SU-DHL-6 (cell line): ENCODE results near the gene STUB1.

ENCODE experiments used
- H2AFZ ChIP-seq: fragments of 200-600 bp; sonication (generic); 2 replicates; pipeline ENCODE4 v1.6.1; 2014; ENCODE audit warnings: low read depth, mild to moderate bottlenecking, moderate library complexity, mixed read lengths, antibody characterized with exemption, low read length; ENCODE audit not compliant: severe bottlenecking
- H3F3A ChIP-seq: fragments of 200-600 bp; shearing (Covaris generic); 2 replicates; pipeline ENCODE4 v1.6.0; 2016; ENCODE audit warnings: antibody characterized with exemption, mild to moderate bottlenecking; ENCODE audit not compliant: insufficient read depth
- H3K27ac ChIP-seq: fragments of 200-600 bp; sonication (generic); 2 replicates; pipeline ENCODE4 v1.5.1; 2016; ENCODE audit warnings: low read depth, mild to moderate bottlenecking, low read length, moderate library complexity, mixed read lengths
- H3K27me3 ChIP-seq: fragments of 200-600 bp; sonication (generic), shearing (Covaris generic); 2 replicates; pipeline ENCODE4 v1.6.0; 2014; ENCODE audit warnings: mild to moderate bottlenecking, low read length
- H3K36me3 ChIP-seq: fragments of 200-600 bp; sonication (generic); 2 replicates; pipeline ENCODE4 v1.6.1; 2014; ENCODE audit warnings: mild to moderate bottlenecking, low read length, mixed read lengths
- H3K4me2 ChIP-seq: fragments of 300-600, 200-600 bp; shearing (Covaris generic), sonication (generic); 2 replicates; pipeline ENCODE4 v1.6.0; 2014; ENCODE audit warnings: low read length, low read depth, mild to moderate bottlenecking; ENCODE audit not compliant: poor library complexity, severe bottlenecking
- H3K4me3 ChIP-seq: fragments of 200-600 bp; sonication (generic); 2 replicates; pipeline ENCODE4 v1.5.1; 2014; ENCODE audit warnings: antibody characterized with exemption, low read length, mild to moderate bottlenecking, mixed read lengths; ENCODE audit not compliant: insufficient read depth, poor library complexity, severe bottlenecking
- H3K79me2 ChIP-seq: fragments of 200-600 bp; sonication (generic); 2 replicates; pipeline ENCODE4 v1.6.1; 2014; ENCODE audit warnings: mild to moderate bottlenecking, low read length, moderate library complexity; ENCODE audit not compliant: insufficient read depth
- H3K9ac ChIP-seq: fragments of 200-600 bp; sonication (generic); 2 replicates; pipeline ENCODE4 v1.7.0; 2014; ENCODE audit warnings: mild to moderate bottlenecking, low read length
- H3K9me2 ChIP-seq: fragments of 200-600 bp; sonication (generic); replicated peaks from 2 replicates; pipeline ENCODE4 v1.6.1; 2014; ENCODE audit warnings: low read length; ENCODE audit not compliant: insufficient read depth
- H3K9me3 ChIP-seq: fragments of 200-600 bp; sonication (generic); 2 replicates; pipeline ENCODE4 v1.6.1; 2014; ENCODE audit warnings: low read length, mixed read lengths; ENCODE audit not compliant: insufficient read depth
- H4K20me1 ChIP-seq: fragments of 200-600 bp; sonication (generic); 2 replicates; pipeline ENCODE4 v1.6.1; 2014; ENCODE audit warnings: low read depth, mild to moderate bottlenecking, antibody characterized with exemption, low read length, moderate library complexity, mixed read lengths
- CTCF ChIP-seq: fragments of 200-600 bp; sonication (generic); IDR thresholded peaks from one replicate; pipeline ENCODE4 v1.5.1; 2017; ENCODE audit warnings: antibody characterized with exemption, mild to moderate bottlenecking, low read length, moderate library complexity; ENCODE audit not compliant: insufficient read depth, poor library complexity, severe bottlenecking
- EZH2phosphoT487 ChIP-seq: fragments of 200-600 bp; sonication (generic), shearing (Covaris generic); conservative IDR thresholded peaks from 2 replicates; pipeline ENCODE4 v1.6.1; 2018; ENCODE audit warnings: mild to moderate bottlenecking, antibody characterized with exemption, low read length, moderate library complexity, mixed read lengths

STUB1 gene

DNA sequence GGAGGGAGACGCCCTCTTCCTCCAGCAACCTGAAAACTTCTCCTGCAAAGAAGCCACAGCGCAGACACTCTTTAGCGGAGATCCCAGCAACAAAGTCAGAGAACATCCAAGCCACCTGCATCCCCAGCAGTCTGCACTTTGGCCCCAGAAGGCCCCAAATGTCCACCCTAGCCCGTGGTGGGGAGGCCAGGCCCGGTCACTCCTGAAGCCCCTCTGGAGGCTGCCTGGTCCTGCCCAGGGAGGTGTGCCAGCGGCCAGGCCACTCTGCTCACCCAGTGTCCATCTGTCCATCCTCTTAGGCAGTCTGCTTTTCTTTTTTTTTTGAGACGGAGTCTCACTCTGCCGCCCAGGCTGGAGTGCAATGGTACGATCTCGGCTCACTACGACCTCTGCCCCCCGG lies 52.1 kb downstream of the STUB1 start:
- no peak overlapping the region for H3K4me2 ChIP-seq
- no peaks in the 10 kb centered on the region for H3K36me3 ChIP-seq
- H2AFZ ChIP-seq: no peak overlapping the region
- no peak overlapping the region for H3K9ac ChIP-seq
- H3K9me2 ChIP-seq: no peaks in the 10 kb centered on the region
- no peaks in the 10 kb centered on the region for H3K27me3 ChIP-seq
- H3F3A ChIP-seq: peaks cover 10% of the 10 kb centered on the region
- H3K79me2 ChIP-seq: no peaks in the 10 kb centered on the region
- no peaks in the 10 kb centered on the region for H3K9me3 ChIP-seq
- no peak for TF ChIP-seq EZH2phosphoT487
- TF ChIP-seq CTCF: no peak
- H4K20me1 ChIP-seq: no peaks in the 10 kb centered on the region
- H3K4me3 ChIP-seq: no peak overlapping the region
- no peak overlapping the region for H3K27ac ChIP-seq
